NCI-H1092 treated with DMSO at 0.1 percent for 48 hours (cell line): Measurements from ENCODE around the gene C1QB.
"Not testable (repeated sequence)": the region's sequence is repeated elsewhere in the genome, so short reads cannot be mapped to it uniquely, and the experiment has no call there.

Experiments
- DNase-seq: peaks from one replicate; lab custom pipeline; 2025; lab: John Stamatoyannopoulos, UW

Gene C1QB

DNA sequence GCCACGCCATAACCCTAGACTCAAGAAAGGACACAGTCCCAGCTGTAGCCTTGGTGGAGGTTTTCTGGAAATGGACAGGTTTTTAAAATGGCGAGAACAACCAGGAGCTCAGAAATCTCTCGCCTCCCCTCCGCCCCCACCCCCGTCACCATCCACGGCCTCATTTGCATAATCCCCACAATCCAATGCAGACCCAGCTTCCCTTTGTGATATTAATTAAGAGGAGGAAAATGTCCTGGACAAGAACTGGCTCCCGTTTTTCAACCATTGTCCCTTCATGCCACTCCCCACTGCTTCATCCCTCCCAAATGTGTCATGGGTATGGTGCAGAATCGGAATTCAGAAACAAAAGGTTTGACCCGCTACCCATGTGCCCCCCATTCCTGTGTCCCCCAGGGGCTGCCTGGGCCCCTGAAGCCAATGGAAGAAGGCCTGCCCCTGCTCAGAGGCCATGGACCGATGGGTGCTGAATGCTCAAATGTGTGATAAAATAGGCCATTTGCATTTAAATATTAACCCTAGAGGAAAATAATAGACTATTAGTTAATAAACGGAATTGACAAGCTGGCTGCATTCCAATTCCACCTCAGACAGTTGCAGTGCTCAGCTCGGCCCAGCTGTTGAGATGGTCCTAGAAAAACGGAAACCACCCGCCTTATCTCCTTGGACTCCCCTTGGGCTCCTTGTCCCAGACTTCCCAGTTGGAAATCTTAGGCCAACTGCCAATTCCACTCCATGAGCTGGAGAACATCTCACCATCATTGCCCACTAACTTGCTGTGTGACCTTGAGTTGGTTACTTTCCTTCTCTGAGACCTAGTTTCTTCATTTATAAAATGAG lies 46.9 kb downstream of the C1QB start:
- no peak for DNase-seq

GRCh38 chr1:22702296-22703085 lies 49.5 kb downstream of the C1QB start:
- no peak for DNase-seq

DNA sequence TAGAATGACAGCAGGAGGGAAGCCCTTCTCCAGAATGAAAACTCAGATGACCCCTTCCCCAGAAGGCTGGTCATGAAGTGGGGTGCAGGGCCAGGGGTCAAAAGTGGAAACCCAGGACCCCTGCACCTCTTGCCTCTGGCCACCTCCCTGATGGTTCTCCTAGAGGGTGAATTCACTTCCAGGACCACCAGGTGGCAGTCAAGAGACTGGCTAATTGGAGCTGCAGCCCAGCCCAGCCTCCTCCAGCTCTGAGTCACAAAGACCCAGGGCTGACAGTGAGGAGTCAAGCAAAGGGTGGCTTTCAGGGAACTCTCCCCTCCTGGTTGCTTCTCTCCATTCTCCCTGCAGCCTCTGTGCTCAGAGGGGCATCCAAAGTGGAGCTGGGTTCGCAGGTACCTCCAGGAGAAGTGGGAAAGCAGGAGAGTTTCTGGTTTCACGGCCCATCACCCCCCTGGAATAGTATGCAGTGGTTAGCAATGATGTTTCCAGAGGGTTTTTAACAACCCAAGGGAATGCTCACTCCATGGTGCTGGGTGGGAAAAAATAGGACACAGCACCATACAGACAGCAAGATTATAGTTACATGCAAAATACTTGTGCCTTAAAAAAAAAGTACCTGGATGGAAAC lies 51.5 kb downstream of the C1QB start:
- DNase-seq, result peak; percentile 67

DNA sequence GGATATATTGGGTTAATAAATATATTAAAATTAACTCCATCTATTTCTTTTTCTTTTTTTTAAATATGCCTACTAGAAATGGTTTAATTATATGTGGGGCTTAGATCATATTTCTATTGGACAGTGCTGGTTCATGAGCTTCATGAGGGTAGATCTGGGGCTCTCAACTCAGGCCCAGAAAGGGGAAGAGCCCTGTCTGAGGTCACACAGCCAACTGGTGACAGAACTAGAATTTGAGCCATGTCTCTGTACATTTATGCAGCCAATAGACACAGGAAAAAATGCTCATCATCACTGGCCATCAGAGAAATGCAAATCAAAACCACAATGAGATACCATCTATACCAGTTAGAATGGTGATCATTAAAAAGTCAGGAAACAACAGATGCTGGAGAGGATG lies 52.5 kb downstream of the C1QB start:
- no peak for DNase-seq

DNA sequence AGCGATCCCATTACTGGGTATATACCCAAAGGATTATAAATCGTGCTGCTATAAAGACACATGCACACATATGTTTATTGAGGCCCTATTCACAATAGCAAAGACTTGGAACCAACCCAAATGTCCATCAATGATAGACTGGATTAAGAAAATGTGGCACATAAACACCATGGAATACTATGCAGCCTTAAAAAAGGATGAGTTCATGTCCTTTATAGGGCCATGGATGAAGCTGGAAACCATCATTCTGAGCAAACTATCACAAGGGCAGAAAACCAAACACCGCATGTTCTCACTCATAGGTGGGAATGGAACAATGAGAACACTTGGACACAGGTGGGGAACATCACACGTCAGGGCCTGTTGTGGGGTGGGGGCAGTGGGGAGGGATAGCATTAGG lies 53.1 kb downstream of the C1QB start:
- not testable (repeated sequence) for DNase-seq

GRCh38 chr1:22708777-22709176 lies 55.7 kb downstream of the C1QB start:
- no peak for DNase-seq

DNA sequence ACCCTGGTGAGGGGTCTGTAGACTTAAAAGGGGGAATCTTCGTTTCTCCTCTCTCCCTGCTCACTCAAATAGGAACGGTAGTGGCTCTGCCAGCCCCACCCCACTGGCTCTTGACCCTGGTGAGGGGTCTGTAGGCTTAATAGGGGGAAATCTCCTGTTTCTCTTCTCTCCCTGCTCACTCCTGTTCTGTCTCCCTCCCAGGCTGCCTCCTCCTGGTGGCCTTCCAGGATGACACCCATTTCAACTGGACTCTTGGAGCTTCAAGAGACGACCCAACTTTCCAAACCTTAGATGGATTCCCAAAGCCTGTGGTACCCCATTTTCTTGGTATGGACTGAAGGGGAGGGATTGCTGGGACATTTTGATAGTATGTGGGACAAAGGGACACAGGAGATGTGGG lies 56.2 kb downstream of the C1QB start:
- no peak for DNase-seq

DNA sequence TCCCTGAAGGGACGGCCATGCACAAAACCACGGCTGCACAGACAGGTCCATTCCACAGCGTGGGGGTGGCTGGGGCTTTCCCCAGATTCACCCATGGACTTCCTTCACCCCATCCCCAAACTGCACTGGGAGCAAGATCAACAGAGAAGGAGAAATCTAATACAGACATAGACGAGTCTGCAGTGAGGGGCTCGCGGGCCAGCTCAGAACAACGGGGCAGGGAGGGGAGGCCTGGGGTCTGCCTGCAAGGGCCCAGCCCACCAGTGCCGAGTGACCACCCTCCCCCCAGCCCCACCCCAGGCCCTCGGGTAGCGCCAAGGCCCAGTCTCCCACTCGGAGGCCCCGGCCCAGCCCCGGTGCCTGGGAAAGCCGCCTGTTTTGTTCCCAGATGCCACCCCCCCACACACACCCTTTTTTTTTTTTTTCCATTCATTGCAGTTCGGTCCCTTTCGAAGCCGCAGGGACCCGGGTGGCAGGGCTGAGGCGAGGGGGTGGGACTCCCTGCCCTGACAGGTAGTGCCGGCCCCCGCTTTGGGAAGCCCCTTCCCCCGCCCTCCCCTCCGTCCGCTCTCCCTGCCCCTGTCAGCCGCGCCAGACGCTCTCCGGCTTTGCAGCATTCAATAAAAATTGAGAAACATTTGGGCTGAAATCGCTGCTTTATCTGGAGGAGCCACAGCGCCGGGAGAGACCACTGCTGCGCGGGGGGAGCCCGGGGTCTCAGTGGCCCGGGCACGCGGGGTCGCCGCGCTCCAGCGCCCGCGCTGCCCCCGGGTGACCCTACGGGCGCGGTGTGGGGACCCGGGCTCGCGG lies 57.1 kb downstream of the C1QB start:
- DNase-seq, result peak; percentile 60

DNA sequence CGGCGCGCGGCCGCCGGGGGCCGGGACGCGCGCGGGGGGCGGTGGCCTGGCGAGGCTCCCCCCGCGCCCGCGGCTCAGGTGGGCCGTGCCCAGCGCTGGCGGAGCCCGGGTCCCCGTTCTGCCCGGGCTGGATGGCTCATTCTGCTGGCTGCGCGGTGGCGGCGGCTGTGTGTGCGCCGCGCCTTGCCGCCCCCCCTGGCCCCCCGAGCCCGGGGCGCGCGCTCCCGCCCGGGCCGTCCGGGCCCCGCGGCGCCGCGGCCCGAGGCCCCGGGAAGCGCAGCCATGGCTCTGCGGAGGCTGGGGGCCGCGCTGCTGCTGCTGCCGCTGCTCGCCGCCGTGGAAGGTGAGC lies 57.6 kb downstream of the C1QB start, which contains the start of gene EPHB2:
TSS of gene EPHB2 (plus strand) at position 139 of the 349 bp plus-strand sequence. CDS start at position 283, 144 bp downstream.
- DNase-seq, result peak; percentile 60

DNA sequence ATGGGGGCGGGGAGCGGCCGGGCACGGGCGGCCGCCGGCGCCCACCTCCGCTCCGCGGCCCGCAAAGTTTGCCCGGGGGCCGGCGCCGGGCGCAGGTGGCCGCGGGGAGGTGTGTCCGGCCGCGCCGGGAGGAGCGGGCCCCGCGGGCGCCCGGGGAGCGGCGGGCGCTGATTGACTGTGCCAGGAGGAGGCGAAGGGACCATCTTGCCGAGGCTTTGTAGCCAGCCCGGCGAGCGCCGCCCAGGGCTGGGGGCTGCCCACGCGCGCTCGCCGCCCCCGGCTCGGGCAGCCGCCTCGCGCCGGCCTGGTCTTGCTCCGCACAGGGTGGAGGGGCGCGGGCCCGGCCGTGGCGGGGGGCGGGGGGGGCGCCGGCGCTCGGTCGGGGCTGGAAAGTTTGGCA lies 58.0 kb downstream of the C1QB start:
- peak; percentile 20 for DNase-seq
